GM18505 (cell line): Measurements from ENCODE around the gene ITPR2.
"Not testable (repeated sequence)": the region's sequence is repeated elsewhere in the genome, so short reads cannot be mapped to it uniquely, and the experiment has no call there.

Source experiments
- ATAC-seq: cut with Tn5 transposase; IDR thresholded peaks from one replicate; pipeline ENCODE4 v1.9.1; 2021; ENCODE audit not compliant: unreplicated experiment
- POLR2A ChIP-seq: IDR thresholded peaks from 4 replicates; pipeline ENCODE4 v1.6.1; 2011; ENCODE audit warnings: borderline replicate concordance; ENCODE audit not compliant: insufficient read depth, insufficient read length; ENCODE audit errors: extremely low read depth

The ITPR2 gene

DNA sequence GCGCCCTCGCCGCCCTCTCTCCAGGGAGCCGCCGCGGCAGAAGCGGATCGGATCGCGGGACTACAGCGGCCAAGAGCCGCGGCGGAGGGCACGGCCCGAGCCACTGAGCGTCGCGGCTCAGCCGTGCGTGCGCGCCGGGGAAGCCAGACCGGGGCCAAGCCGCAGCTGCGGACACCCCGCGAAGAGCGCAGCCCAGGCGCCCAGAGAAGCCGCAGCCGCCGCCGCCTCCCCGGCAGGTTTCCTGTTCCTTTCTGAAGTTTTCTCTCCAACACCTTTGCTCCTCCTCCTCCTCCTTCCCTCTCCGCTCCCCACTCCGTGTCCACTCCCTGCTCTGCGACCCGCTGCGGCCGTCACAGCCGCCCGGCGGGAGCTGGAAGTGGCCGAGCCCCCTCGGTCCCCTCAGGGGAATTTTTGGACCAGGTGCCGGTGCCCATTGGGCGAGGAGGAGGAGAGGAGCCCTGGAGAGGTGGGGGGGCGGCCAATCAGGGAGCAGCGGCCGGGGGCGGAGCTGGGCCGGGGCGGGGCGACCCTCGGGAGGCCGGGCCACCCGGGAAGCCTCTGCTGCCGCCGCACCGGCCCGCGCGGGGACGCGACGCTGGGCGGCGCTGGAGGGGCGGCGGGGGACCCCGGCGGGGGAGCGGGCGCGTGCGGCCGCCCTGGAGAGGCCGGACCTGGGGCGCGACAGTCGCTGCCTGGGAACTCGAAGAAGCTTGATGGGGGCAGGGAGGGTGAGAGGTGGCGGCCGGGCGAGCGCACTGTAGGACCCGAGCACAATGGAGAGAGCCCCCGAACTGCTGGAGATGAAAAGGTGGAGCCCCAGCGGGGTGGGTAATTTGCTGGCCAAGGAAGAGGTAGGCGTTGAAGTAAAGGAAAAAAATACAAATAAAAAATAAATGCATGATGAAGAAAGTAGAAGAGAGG, at the start of gene ITPR2:
TSS of gene ITPR2 (minus strand) at position 373 of the 921 bp plus-strand sequence. CDS start 413 bp downstream, outside the sequence.
- ATAC-seq = peak; percentile 80
- peak; percentile 94 for TF ChIP-seq POLR2A

DNA sequence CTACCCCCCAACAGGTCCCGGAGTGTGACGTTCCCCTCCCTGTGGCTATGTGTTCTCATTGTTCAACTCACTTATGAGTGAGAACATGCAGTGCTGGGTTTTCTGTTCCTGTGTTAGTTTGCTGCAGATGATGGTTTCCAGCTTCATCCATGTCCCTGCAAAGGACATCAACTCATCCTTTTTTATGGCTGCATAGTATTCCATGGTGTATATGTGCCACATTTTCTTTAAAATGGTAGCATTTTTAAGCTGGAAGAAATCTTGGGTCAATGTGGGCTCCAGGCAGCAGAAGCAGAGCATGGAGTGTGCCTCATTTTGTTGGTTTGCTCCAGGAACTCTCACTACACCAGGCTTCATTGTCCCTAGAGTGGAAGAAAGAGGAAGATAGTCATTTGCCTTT, 47.6 kb upstream of the ITPR2 start:
- no peak for TF ChIP-seq POLR2A
- no peak for ATAC-seq

DNA sequence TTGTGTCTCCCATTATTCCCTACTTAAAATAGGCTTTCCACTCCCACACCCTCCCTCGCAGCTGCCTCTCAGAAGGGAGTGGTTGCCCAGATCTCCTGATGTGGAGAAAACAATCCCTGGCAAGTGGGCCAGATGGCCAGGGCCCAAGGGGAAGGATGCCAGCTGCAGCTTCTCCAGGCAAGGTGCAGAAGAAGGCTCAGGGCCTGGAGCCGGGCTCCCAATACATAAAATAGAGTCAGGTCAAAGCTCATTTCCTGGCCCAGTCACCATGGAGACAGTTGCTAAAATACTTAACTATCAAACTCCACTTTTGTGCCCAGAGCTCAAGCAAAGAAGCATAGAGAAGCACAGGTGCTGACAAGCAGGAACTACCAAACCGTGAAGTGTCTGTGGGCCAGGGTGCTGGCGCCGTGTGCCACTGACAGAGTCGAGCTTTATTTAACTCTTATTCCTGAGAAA, 45.7 kb upstream of the ITPR2 start:
- ATAC-seq = peak; percentile 43

DNA sequence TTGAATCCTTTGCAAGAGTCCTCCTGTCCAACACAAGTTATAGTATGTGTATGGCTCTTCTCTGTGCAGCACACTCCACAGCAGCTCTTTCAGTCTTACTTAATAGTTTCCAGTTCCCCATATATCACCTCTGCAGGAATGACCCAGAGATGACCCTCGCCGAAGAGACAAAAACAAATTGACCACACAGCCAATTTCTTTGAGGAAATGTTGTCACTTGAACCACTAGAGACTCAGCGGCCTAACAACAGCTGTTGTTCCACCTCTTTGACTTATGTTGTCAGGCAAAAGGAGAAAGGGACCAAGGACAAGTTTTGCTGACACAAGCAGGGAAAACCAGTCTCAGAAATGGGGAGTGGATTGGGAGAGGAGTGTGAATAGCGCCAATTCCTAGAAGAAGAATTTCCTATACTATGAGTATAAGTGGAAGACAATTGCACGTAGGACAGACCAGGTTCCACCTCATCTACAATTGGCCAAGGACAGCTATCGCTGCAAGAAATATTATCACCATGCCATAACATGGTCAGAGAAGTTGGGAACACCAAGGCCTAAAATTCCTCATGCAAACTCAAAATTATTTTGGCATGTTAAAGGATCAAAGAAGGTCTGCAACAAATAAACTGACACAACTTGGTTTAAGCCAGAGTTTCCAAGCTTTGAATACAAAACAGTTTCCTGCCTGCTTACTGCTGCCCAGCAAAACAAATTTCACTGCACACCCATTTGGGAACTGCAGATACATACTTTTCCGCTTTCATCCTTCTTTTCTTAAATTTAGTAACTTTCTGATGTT, 41.7 kb upstream of the ITPR2 start:
- TF ChIP-seq POLR2A = no peak
- peak; percentile 60 for ATAC-seq

More for the DNA sequence above, 45.7 kb upstream of the ITPR2 start:
- TF ChIP-seq POLR2A = no peak

DNA sequence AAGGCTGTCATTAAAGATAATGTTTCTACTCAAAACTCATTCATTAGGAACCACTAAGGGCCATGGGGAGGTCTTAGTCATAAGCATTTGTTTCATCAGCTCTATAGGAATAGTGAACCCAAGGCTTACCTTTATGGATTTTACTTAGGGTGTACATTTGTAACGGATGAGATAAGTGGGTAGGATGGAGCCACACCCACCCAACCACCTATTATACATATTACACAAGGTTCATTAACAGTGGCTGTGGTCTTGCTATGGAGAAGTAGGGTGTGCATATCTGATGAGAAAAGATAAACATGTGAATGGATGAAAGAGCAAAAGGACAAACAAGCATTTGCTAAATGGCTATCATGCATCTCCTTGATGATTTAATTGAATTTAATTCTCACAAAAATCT, 39.6 kb upstream of the ITPR2 start:
- no peak for ATAC-seq
- no peak for TF ChIP-seq POLR2A

DNA sequence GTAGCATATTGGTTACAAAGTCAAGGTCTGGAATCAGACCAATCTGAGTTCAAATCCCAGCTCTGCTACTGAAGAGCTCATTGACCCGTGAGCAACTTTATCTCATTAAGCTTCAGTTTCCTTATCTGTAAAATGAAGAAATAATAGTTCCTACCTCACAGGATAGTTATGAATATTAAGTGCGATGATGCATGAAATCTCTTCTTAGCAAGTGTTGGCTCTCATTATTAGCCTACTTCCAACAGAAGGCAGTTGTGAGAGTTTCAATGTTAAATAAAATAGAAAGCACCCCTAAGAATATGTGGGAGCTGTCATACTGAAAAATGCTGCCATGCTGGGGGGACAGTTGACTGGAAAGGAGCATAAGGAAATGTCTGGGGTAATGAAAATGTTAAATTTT, 39.0 kb upstream of the ITPR2 start:
- no peak for TF ChIP-seq POLR2A
- ATAC-seq = no peak

DNA sequence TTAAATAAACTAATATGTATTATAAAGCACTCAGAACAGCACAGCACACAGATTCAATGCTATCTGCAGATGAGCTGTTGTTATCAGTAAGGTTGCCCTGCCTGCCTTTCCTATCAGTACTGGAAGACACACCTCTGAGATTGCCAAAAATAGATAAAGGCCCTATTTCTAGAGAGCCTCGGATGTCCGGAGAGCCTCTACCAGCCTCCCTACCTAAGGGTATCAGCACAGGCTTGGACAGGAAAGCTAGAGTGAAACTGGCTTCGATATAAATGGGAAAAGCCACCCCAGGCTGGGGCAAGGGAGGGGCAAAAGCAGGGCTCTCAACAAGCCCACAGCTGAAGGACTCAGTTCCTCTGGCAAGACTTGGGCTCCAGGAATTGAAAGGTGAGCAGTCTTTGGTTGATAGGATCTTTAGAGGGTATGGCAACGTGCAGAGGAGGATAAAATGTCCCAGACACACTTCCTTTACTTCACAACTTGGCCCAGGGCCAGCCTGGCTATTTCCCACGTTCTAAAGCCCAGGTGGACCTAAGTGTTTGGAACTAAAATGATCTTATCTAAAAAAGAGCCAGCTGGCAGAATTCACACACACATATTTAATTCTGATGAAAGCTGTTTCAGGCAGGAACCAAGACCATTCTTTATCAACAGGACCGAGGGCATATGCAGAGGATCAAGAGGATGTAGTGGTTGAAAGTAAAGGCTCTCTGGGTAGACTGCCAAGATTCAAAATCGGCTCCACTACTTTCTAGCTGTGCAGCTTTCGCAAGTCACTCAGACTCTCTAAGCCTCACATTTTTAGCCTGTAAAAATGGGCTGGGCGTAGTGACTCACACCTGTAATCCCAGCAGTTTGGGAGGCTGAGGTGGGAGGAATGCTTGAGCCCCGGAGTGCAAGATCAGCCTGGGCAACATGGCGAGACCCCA, 37.8 kb upstream of the ITPR2 start:
- TF ChIP-seq POLR2A = no peak
- ATAC-seq = no peak

DNA sequence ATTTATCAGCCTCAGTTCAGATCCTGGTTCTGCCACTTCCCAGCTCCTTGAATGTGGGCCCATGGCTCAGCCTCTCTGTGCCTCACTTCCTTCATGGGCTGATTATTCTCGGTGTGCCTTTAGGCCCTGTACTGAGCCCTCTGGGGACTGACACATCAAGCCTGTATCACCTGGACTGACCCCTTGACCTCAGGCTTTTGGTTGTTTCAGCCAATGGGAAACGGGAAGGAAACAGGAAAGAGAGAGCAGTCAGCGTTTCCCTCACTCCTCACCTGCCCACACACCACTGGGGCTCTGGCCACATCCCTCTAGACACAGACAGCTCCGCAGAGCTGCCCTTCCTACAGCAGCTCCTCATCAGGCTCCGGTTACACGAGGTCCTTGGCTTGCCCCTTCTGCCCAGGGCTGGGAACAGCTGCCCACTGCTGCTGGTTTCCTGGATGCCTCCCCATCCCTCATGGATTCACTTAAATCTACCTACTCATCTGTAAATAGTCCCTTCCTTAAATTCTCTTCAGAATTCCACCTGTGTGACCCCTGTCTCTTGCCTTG, 37.0 kb upstream of the ITPR2 start:
- ATAC-seq = no peak
- no peak for TF ChIP-seq POLR2A

DNA sequence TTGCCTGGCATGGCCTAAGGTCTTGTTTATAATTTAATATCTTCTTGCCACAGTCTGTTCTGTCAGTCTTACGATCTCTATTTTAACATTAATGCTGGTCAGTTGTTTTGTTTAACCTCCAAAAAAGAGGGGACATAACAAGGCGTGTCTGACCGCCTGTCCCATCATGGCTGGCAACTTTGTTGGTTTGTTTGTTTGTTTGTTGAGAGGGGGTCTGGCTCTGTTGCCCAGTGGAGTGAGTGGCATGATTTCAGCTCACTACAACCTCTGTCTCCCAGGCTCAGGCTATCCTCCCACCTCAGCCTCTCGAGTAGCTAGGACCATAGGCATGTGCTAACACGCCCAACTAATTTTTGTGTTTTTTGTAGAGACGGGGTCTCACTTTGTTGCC, 36.1 kb upstream of the ITPR2 start:
- TF ChIP-seq POLR2A = no peak
- no peak for ATAC-seq

DNA sequence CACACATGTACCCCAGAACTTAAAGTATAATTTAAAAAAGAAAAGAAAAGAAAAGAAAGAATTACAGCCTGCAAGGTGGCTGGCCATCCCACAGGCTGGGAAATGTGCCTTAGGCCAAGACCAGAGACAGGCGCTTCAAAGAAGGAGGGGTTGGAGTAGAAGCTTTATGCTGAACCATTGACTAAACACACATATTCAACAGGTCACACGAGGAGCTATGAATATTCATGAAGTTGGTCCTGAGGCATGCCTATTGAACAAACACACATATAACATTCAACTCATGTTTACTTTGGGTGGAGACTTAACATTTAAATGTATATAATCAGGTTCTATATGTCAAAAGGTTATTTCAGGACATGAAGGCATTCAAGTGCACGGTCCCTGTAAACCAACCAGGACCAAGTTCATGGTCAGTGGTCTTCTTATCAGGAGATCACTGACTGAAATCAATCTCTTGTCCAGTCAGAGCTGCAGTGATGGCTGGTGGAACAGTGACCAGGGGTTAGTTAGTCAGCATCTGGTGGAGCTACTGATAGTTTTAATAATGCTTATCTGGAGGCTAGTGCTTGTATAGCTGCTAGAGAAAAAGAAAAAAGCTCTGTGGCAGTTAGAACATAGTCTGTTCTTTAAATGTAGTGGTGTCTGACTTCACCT, 35.6 kb upstream of the ITPR2 start:
- no peak for TF ChIP-seq POLR2A
- no peak for ATAC-seq

DNA sequence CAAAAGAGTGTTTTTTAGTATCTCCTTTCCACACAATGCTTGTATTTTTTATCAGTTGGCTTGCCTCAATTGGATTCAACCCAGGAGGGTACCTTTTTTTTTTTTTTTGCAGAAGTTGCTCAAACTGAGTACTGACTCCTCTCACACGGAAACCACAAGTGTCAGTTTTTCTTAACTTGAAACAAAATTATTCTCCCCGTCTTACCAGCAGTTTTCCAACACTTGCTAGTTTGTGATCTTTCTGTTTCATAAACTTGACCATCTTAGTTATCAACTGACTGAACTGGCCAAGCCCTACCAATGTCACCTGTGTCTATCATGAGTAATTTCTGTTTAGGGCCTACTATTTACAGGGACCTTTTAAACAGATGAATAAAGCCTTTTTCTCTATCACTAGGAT, 34.1 kb upstream of the ITPR2 start:
- no peak for ATAC-seq
- no peak for TF ChIP-seq POLR2A

DNA sequence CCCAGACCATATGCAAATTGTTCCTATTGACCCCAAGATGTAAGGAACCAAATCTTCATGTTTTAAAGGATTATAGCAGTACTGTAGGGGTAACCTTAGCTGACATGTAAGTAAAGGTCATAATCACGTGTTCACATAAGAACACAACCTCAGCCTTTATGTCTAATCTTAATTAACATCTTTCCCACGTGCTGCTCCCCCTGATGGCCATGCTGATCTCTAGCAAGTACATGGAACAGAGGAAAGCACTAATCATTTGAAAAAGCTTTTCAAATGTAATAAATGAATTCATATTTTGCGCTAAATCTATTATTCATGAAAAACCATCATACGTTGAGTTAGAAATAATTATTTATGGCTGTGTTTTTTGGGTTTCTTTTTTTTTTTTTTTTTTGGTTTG, 30.5 kb upstream of the ITPR2 start:
- ATAC-seq = no peak
- TF ChIP-seq POLR2A = no peak

DNA sequence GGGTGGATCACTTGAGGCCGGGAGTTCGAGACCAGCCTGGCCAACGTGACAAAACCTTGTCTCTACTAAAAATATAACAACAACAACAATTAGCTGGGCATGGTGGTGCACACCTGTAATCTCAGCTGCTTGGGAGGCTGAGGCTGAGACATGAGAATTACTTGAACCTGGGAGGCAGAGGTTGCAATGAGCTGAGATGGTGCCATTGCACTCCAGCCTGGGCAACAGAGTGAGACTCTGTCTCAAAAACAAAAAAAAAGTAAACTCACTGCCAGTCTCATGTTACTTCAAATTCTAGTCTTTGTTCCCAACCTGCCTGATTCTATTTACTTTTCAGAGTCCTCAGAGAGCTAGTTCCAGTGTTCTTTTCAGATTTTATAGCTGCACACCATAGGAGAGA, 29.8 kb upstream of the ITPR2 start:
- ATAC-seq = not testable (repeated sequence)
